ENCODE measurements around the gene CMTM4. TPM values are rescaled to one million over a fixed set of nuclear protein-coding genes. Genes with fewer than 3 reads are reported as not detected.

Gene CMTM4
- polyA plus RNA-seq, 1 experiment = 19.2 TPM

- Histone ChIP-seq H3K27me3 (ENCODE audit: control insufficient read depth, insufficient read depth, low read length) (peaks cover 10% of the 10 kb centered on the region), H3K9me3 (ENCODE audit: control insufficient read depth, insufficient read depth, low read length) (no peaks in the 10 kb centered on the region), H3K27ac (ENCODE audit: low read depth, low read length) (no peak overlapping the region), H3K4me3 (ENCODE audit: low read depth, low read length) (no peak overlapping the region)
- ChIA-PET CTCF (interaction anchor here (1.3 kb wide), 1 partner anchor 18 kb away, joined by 8 read pairs; no protein-coding TSS in a partner anchor), POLR2A (no interaction called here)
- TF ChIP-seq, protein P1, sequence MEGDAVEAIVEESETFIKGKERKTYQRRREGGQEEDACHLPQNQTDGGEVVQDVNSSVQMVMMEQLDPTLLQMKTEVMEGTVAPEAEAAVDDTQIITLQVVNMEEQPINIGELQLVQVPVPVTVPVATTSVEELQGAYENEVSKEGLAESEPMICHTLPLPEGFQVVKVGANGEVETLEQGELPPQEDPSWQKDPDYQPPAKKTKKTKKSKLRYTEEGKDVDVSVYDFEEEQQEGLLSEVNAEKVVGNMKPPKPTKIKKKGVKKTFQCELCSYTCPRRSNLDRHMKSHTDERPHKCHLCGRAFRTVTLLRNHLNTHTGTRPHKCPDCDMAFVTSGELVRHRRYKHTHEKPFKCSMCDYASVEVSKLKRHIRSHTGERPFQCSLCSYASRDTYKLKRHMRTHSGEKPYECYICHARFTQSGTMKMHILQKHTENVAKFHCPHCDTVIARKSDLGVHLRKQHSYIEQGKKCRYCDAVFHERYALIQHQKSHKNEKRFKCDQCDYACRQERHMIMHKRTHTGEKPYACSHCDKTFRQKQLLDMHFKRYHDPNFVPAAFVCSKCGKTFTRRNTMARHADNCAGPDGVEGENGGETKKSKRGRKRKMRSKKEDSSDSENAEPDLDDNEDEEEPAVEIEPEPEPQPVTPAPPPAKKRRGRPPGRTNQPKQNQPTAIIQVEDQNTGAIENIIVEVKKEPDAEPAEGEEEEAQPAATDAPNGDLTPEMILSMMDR (IDR thresholded peaks at IDR 0.05; ENCODE audit: low read depth, low read length) = no peak
- DNase-seq (ENCODE audit: low read depth, low spot score) = no peak
Measured at GRCh38 chr16:66591018-66591417, 105.5 kb downstream of the CMTM4 start.

DNA sequence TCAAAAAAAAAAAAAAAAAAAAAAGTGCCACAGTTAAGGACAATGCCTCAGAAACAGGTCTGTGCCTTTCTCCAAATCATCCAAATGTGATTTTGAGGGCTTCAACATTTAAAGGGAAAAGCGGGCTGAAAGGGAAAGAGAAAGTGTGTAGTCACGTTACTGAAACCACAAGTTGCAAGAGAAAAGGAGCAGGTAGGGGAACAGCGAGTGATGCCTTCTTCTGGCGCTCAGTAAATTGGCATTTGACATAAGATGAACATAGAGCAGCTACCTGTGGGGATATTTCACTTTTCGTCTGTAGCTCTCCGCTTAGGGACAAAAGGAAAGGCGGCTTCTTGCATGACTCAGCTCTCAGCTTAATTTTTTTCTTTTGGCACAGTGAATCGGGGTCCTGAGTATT is 106.2 kb downstream of the CMTM4 start:
- POLR2A ChIA-PET = no interaction called here
- CTCF ChIA-PET = interaction anchor here (1.3 kb wide), 1 partner anchor 18 kb away, joined by 8 read pairs; no protein-coding TSS in a partner anchor
- no peaks in the 10 kb centered on the region for H3K9me3 ChIP-seq (ENCODE audit: control insufficient read depth, insufficient read depth, low read length)
- TF ChIP-seq, protein P1 (IDR thresholded peaks at IDR 0.05; ENCODE audit: low read depth, low read length) = no peak
- H3K27me3 ChIP-seq (ENCODE audit: control insufficient read depth, insufficient read depth, low read length) = peaks cover 10% of the 10 kb centered on the region
- DNase-seq (ENCODE audit: low read depth, low spot score) = no peak
- H3K4me3 ChIP-seq (ENCODE audit: low read depth, low read length) = no peak overlapping the region
- H3K27ac ChIP-seq (ENCODE audit: low read depth, low read length) = no peak overlapping the region

DNA sequence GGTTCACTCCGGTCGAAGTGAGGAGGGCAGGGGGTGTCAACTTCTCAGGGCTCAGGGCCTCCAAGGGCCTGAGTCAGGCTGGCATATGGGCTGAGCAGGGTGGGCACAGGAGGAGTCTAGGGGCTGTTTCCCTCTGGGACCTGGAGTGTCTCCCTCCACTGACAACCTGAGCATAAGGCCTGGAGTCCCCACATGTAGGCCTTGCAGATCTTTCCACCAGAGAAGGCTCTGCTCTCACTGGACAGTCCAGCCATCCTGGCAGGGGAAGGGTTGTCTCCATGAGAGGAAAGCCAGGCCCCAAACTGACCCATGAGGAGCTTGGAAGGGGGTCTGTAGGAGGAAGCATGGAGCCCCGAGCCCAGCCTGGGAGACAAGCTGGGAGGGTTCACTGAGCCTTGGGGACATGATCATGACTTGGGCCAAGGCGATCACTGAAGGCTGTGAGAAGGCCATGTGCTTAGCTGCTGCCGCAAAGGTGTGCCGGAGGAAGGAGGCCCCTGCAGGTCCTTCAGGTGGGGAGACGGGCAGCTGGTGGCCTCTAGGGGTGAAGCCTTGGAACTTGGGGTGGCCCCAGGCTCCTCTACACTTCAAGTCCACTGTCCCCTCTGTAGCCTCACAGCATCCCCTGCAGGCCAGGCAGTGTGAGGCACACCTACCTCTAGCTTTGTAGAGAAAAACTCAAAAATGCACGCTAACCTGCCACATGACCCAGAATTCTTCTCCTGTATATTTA is 107.4 kb downstream of the CMTM4 start:
- CTCF ChIA-PET = no interaction called here
- TF ChIP-seq, protein P1 (IDR thresholded peaks at IDR 0.05; ENCODE audit: low read depth, low read length) = peak; percentile 54
- Histone ChIP-seq H3K27me3 (ENCODE audit: control insufficient read depth, insufficient read depth, low read length) (peaks cover 6% of the 10 kb centered on the region), H3K27ac (ENCODE audit: low read depth, low read length) (no peak overlapping the region), H3K4me3 (ENCODE audit: low read depth, low read length) (no peak overlapping the region), H3K9me3 (ENCODE audit: control insufficient read depth, insufficient read depth, low read length) (no peaks in the 10 kb centered on the region)
- POLR2A ChIA-PET = interaction anchor here (0.7 kb wide), 1 partner anchor 35 kb away, joined by 5 read pairs; no protein-coding TSS in a partner anchor
- no peak for DNase-seq (ENCODE audit: low read depth, low spot score)

- H3K4me3 ChIP-seq (ENCODE audit: low read depth, low read length) = no peak overlapping the region
- ChIA-PET POLR2A (no interaction called here), CTCF (no interaction called here)
- peaks cover 3% of the 10 kb centered on the region for H3K27me3 ChIP-seq (ENCODE audit: control insufficient read depth, insufficient read depth, low read length)
- no peaks in the 10 kb centered on the region for H3K9me3 ChIP-seq (ENCODE audit: control insufficient read depth, insufficient read depth, low read length)
- TF ChIP-seq, protein P1 (IDR thresholded peaks at IDR 0.05; ENCODE audit: low read depth, low read length) = no peak
- DNase-seq (ENCODE audit: low read depth, low spot score) = no peak
- no peak overlapping the region for H3K27ac ChIP-seq (ENCODE audit: low read depth, low read length)
Measured at GRCh38 chr16:66587881-66588600, 108.5 kb downstream of the CMTM4 start.

Data from AG04450 (cell line).